ENCODE data around the gene LRMDA. TPM values are rescaled to one million over a fixed set of nuclear protein-coding genes. Genes with fewer than 3 reads are reported as not detected.

The LRMDA gene
- total RNA-seq, 1 experiment from 2014 or later, result 1.2 TPM

- CTCF ChIA-PET, result interaction anchor here (0.6 kb wide), 1 partner anchor 1340 kb away, joined by 3 read pairs; no protein-coding TSS in a partner anchor
- H3K9me3 ChIP-seq (ENCODE audit: low read length), result no peaks in the 10 kb centered on the region
These were observed 8.5 kb upstream of the LRMDA start for GRCh38 chr10:75422913-75423312.

DNA sequence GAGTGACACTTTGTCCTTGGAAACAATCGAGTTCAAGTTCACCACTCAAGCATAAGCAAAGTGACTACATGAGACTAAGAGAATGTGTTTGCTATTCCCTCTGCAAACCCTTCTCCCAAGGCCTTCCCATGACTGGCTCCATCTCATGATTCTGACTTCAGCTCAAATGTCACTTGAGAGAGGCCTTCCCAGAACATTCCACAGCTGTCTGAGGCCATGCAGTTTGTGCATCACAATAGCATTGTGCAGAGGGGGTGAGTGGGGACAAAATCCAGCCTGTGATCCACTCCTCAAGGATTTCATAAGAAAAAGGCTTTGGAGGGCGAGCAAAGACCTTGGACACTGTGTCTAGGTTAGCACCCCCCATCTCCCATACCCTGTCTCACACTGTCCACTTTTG lies 6.9 kb upstream of the LRMDA start:
- TF ChIP-seq, protein P1, sequence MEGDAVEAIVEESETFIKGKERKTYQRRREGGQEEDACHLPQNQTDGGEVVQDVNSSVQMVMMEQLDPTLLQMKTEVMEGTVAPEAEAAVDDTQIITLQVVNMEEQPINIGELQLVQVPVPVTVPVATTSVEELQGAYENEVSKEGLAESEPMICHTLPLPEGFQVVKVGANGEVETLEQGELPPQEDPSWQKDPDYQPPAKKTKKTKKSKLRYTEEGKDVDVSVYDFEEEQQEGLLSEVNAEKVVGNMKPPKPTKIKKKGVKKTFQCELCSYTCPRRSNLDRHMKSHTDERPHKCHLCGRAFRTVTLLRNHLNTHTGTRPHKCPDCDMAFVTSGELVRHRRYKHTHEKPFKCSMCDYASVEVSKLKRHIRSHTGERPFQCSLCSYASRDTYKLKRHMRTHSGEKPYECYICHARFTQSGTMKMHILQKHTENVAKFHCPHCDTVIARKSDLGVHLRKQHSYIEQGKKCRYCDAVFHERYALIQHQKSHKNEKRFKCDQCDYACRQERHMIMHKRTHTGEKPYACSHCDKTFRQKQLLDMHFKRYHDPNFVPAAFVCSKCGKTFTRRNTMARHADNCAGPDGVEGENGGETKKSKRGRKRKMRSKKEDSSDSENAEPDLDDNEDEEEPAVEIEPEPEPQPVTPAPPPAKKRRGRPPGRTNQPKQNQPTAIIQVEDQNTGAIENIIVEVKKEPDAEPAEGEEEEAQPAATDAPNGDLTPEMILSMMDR (conservative IDR thresholded peaks at IDR 0.05; ENCODE audit: low read depth, low read length), result no peak
- TF ChIP-seq EZH2 (IDR thresholded peaks at IDR 0.05; ENCODE audit: low read length, unreplicated experiment), result no peak
- TF ChIP-seq EZH2phosphoT487 (IDR thresholded peaks at IDR 0.05; ENCODE audit: borderline replicate concordance, low read length), result no peak
- no peaks in the 10 kb centered on the region for H3K79me2 ChIP-seq (ENCODE audit: low read length)
- CTCF ChIA-PET, result no interaction called here
- no peak overlapping the region for H2AFZ ChIP-seq (ENCODE audit: low read length)
- H3K9me3 ChIP-seq (ENCODE audit: low read length), result no peaks in the 10 kb centered on the region
- no peak overlapping the region for H3K27ac ChIP-seq (ENCODE audit: low read length)
- DNase-seq, result no peak
- no peak overlapping the region for H3K9ac ChIP-seq (ENCODE audit: low read length)
- no peaks in the 10 kb centered on the region for H3F3A ChIP-seq (ENCODE audit: low read length, unreplicated experiment)
- H3K9me2 ChIP-seq (replicated peaks; ENCODE audit: low read length), result no peaks in the 10 kb centered on the region
- H3K4me1 ChIP-seq (ENCODE audit: insufficient read depth, low read length), result no peaks in the 10 kb centered on the region; the same call in 1 of the 2 replicates
- intact Hi-C loops (cut with micrococcal nuclease), result no loop called here
- ATAC-seq, result no peak
- no TSS peak for BruUV-seq (replicated peaks)
- H3K4me3 ChIP-seq (ENCODE audit: low read length), result no peak overlapping the region
- no peaks in the 10 kb centered on the region for H3K36me3 ChIP-seq (ENCODE audit: low read depth, low read length)
- POLR2A ChIA-PET (ENCODE audit: unreplicated experiment), result interaction anchor here (0.6 kb wide), 1 partner anchor 10 kb away, joined by 3 read pairs; no protein-coding TSS in a partner anchor
- no peak overlapping the region for H3K4me2 ChIP-seq (ENCODE audit: low read length)
- H3K27me3 ChIP-seq (ENCODE audit: low read length), result no peaks in the 10 kb centered on the region
- no peaks in the 10 kb centered on the region for H4K20me1 ChIP-seq (ENCODE audit: low read length)

More at GRCh38 chr10:75422913-75423312, 8.5 kb upstream of the LRMDA start:
- no peak overlapping the region for H3K9ac ChIP-seq (ENCODE audit: low read length)
- H3K27ac ChIP-seq (ENCODE audit: low read length), result no peak overlapping the region
- no peaks in the 10 kb centered on the region for H3K27me3 ChIP-seq (ENCODE audit: low read length)
- intact Hi-C loops (cut with micrococcal nuclease), result no loop called here
- H3K4me1 ChIP-seq (ENCODE audit: insufficient read depth, low read length), result peaks cover 2% of the 10 kb centered on the region; the same call in 1 of the 2 replicates
- H3K9me2 ChIP-seq (replicated peaks; ENCODE audit: low read length), result no peaks in the 10 kb centered on the region
- no peak for DNase-seq
- H3K36me3 ChIP-seq (ENCODE audit: low read depth, low read length), result no peaks in the 10 kb centered on the region
- H4K20me1 ChIP-seq (ENCODE audit: low read length), result no peaks in the 10 kb centered on the region
- TF ChIP-seq EZH2phosphoT487 (IDR thresholded peaks at IDR 0.05; ENCODE audit: borderline replicate concordance, low read length), result no peak
- TF ChIP-seq, protein P1 (conservative IDR thresholded peaks at IDR 0.05; ENCODE audit: low read depth, low read length), result no peak
- no peak for TF ChIP-seq EZH2 (IDR thresholded peaks at IDR 0.05; ENCODE audit: low read length, unreplicated experiment)
- H3F3A ChIP-seq (ENCODE audit: low read length, unreplicated experiment), result no peaks in the 10 kb centered on the region
- H3K4me2 ChIP-seq (ENCODE audit: low read length), result no peak overlapping the region
- no peaks in the 10 kb centered on the region for H3K79me2 ChIP-seq (ENCODE audit: low read length)
- no peak overlapping the region for H2AFZ ChIP-seq (ENCODE audit: low read length)
- no peak for ATAC-seq
- H3K4me3 ChIP-seq (ENCODE audit: low read length), result no peak overlapping the region
- POLR2A ChIA-PET (ENCODE audit: unreplicated experiment), result no interaction called here
- no TSS peak for BruUV-seq (replicated peaks)

GRCh38 chr10:75425291-75426079 lies 5.9 kb upstream of the LRMDA start:
- Histone ChIP-seq H3K4me2 (ENCODE audit: low read length) (no peak overlapping the region), H3K9ac (ENCODE audit: low read length) (no peak overlapping the region), H3K4me3 (ENCODE audit: low read length) (no peak overlapping the region), H2AFZ (ENCODE audit: low read length) (no peak overlapping the region), H3K27ac (ENCODE audit: low read length) (no peak overlapping the region), H4K20me1 (ENCODE audit: low read length) (no peaks in the 10 kb centered on the region), H3K9me2 (replicated peaks; ENCODE audit: low read length) (no peaks in the 10 kb centered on the region), H3K4me1 (ENCODE audit: insufficient read depth, low read length) (no peaks in the 10 kb centered on the region; the same call in 1 of the 2 replicates), H3K9me3 (ENCODE audit: low read length) (no peaks in the 10 kb centered on the region), H3K36me3 (ENCODE audit: low read depth, low read length) (no peaks in the 10 kb centered on the region), H3K79me2 (ENCODE audit: low read length) (no peaks in the 10 kb centered on the region), H3F3A (ENCODE audit: low read length, unreplicated experiment) (no peaks in the 10 kb centered on the region), H3K27me3 (ENCODE audit: low read length) (peaks cover 2% of the 10 kb centered on the region; the same call in 1 of the 2 replicates)
- ChIA-PET CTCF (no interaction called here), POLR2A (ENCODE audit: unreplicated experiment) (no interaction called here)
- no peak for TF ChIP-seq EZH2 (IDR thresholded peaks at IDR 0.05; ENCODE audit: low read length, unreplicated experiment)
- no peak for TF ChIP-seq EZH2phosphoT487 (IDR thresholded peaks at IDR 0.05; ENCODE audit: borderline replicate concordance, low read length)
- TF ChIP-seq, protein P1 (conservative IDR thresholded peaks at IDR 0.05; ENCODE audit: low read depth, low read length), result no peak
- intact Hi-C loops (cut with micrococcal nuclease), result no loop called here
- no TSS peak for BruUV-seq (replicated peaks)
- DNase-seq (no peak), ATAC-seq (no peak)
